ENCODE measurements around the gene SLC6A11.

The SLC6A11 gene

GRCh38 chr3:10933805-10934481 is 117.9 kb downstream of the SLC6A11 start:
- no peak for DNase-seq

GRCh38 chr3:10935028-10935427 is 119.0 kb downstream of the SLC6A11 start:
- DNase-seq = no peak

- DNase-seq = no peak
These were observed 120.0 kb downstream of the SLC6A11 start for GRCh38 chr3:10935846-10936631.

GRCh38 chr3:10936686-10937085 is 120.7 kb downstream of the SLC6A11 start:
- DNase-seq = no peak

DNA sequence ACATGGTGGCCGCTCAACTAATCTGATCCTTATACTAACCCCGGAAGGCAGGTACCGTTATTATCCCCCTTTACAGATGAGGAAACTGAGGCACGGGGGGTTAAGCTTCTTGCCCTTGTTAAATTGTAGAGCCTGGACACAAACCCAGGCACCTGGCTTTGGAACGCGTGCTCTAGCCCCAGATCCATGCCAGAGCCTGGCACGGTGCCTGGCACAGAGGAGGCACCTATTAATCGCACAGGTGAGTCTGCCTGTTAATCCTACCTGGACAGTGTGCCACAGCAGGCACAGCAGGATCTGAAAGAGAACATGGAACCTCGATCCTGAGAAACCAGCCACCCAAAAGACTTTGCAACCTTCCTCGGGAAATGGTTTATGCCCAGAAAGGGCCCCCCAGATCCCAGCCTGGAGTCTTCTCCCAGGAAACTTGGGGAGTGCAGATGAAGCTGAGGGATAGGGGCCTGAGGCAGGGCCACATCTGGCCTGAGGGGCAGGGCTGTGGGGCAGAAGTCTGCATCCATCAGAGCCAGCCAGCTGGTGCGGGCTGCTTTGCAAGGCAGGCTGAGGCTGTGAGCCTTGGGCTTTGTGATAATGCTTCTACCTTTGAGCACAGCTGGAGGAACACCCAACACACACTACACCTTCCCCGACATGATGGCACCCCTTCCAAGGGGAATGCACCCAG is 121.3 kb downstream of the SLC6A11 start:
- no peak for DNase-seq

DNA sequence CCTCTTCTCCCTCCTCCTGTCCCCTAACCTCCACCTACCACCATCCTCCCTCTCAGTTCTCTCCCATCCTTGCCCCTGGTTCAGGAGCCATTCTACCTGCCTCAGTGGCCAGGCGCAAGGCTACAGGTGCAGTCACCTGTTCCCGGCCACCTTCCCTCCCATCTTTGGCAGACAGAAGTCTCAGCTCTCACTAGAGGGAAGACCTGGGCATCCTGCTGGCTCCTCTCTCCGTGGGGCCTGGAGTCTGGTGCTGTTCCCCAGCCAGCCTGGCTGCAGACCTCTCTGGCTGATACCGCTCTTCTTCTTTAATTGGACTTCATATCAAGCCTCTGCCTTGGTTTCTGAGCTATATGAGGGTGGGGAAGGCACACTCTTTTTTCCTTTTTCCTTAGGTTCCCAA is 123.5 kb downstream of the SLC6A11 start:
- no peak for DNase-seq

DNA sequence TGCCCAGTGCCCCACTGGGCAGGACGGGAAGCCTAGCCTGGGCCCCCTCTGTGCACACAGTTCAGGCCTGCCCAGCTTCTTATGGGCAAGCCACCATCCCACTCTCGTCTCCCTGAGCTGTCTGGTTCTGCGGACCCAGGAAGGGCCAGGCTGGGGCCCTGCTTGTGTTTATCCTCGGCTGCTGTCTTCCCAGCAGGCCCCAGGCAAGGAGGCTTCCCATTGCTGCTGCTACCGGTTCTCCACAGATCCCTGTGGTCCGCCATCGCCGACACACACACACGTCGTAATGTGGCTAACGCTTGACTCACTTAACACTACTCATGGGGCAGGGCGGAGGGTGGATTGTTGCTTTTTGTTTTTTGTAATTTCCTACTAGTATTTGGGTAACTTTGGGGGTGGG is 124.1 kb downstream of the SLC6A11 start:
- no peak for DNase-seq

DNA sequence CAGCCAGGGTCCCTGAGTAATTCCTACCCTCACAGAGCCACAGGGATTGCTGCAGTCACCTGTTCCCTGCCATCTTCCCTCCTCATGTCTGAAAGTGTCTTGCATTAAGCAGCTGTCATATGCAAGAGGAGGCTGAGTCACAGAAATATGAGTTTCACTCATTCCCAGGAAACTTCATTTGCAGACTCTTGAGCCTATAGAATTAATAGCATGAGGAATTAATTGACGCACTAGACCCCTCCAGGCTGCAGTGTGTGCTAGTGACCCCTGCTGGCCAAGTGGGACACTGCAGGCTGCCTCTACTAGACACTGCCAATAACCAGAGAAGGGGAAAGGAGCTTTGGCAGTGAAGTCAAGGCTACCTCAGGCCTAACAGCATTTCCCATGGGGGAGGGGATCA is 125.9 kb downstream of the SLC6A11 start:
- DNase-seq = no peak

DNA sequence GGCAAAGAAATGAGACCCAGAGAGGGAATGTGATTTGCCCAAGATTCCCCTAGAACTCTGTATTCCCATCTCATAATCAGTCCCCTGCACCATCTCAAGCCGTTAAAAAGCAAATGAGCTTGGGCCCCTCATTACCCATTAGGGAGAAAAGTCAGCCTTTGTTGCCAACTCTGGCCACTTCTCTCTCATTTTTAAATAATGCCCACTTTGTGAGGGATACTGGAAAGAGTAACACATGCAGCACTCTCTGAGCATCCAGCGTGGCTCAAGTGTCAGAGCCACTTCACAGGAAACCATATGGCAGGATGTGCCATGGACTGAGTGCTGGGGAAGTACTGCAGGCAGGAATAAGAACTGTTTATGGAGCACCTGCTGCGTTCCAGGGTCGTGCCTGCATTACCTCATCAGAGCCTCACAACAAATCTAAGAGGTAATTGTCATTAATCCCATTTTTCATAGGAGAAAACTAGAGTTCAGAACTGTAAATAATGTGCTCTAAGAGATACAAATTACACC is 126.7 kb downstream of the SLC6A11 start:
- DNase-seq = no peak

- DNase-seq = no peak
These were observed 128.8 kb downstream of the SLC6A11 start for GRCh38 chr3:10944866-10945265.

- no peak for DNase-seq
These were observed 129.8 kb downstream of the SLC6A11 start for GRCh38 chr3:10945683-10946287.

- no peak for DNase-seq
These were observed 130.5 kb downstream of the SLC6A11 start for GRCh38 chr3:10946526-10946925.

DNA sequence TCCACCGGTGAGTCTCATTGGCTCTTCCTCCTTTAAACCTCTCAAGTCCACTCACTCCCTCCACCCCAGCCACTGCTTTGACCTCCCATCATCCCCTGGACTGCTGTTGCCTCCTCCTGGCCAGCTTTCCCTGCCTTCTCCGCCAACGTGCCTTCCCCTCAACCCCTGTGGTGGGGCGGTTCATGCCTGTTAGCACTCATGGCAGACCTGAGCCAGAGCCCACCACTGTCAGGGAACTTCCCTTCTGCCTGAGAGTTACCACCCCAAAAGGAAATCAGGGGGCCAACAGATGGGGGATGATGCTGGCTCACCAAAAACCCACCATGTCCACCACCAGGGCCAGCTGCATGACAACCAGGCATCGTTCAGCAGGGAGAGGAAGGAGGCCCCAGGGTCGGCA is 132.3 kb downstream of the SLC6A11 start:
- no peak for DNase-seq

DNA sequence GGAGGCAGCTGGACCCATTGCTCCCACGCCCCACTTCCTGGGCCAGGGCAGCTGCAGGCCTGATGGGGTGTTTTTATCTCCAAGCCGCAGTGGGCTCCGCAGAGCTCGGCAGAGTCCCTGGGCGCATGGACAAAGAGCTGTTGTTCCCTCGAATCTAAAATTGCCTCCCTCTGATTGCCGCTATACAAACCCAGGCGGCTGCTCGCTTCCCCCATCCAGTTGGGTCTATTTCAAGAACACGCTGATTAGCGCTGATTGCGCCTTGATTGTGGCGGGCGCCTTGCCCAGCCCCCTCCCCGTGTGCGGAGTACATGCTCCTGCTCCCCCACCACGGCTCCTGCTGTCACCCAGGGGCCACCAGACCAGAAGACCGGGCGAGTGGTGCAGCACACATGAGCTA is 133.2 kb downstream of the SLC6A11 start:
- DNase-seq = no peak

- DNase-seq = no peak
These were observed 134.7 kb downstream of the SLC6A11 start for GRCh38 chr3:10950476-10951294.

DNA sequence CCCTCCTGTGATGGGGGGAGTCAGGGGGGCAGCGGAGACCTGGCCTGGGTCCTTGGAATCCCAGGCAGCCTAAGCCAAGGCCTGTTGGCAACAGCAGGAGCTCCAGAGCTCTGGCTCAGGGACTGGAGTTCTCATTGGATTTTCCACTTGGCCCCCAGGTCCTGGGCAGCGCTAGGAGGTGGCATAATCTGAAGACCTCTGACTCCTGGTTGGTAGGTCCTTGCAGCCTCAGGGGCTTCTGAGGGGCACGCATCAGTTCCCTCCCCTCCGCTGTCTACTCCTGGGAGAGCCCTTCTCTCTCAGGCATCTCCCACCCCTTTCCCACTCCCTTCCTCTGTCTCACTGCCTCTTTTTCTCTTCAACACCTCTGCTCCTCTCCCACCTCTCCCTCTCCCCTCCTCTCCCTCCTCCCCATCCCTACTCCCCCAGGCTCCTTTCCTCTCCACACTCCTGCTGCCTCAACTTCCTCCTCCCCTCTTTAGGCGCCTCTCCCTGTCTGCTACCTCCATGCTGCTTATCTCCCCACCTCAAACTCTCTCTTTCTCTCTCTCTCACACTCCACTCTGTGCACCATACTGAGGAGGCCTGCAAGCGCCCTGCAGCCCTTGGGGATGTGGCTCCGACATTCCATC is 135.4 kb downstream of the SLC6A11 start:
- no peak for DNase-seq

DNA sequence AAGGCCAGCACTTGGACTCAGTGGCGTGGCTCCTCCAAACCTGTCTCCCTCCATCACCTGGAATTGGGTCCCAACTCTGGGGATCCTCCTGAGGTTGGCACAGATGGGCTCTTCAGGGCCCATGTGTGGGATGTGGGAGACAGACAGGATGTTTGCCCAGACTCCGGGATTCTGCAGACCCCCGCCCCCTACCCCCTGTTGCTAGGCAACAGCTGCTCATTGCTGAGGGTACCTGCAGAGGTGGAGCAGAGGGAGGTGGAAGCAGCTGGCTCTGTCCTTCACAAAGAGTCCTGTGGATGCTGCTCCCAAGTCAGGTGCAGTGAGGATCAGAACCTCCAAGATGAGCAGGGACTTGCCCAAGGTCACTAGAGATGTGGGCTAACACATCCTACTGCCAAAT is 136.5 kb downstream of the SLC6A11 start:
- DNase-seq = no peak

DNA sequence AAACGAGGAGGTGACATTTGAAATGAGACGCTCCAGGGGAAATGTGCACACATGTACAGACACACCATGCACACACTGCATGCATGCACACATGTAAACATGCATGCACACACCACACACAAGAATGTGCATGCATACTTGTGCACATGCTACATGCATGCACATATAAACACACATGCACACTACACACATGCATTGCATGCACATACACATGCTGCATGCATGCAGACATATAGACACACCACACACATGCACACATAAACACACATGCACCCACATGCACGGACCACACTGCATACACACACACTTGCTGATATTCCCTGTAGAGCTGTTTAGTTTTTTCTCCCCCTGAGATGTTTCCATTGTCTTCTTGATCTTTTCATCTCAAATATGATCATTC is 138.7 kb downstream of the SLC6A11 start:
- DNase-seq = no peak

- no peak for DNase-seq
These were observed 139.9 kb downstream of the SLC6A11 start for GRCh38 chr3:10955711-10956453.

DNA sequence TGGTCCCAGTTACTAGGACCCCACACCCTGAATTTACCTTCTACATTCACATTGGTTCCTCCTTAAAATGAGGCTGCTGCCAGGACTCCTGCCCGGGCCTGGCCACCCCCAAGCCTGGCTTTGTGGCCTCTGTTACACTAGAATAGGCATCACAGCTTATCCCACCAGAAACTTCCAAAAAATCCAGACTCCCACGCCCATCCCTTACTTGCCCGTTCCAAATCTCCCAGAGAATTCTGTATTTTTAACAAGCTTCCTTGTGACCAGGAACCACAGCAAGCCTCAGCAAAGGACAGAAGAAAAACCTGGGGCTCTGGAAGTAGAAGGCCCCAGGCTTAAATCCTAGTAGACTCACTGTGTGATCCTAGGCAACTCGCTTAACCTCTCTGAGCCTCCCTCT is 140.5 kb downstream of the SLC6A11 start:
- DNase-seq = no peak

GRCh38 chr3:10956986-10957385 is 141.0 kb downstream of the SLC6A11 start:
- DNase-seq = no peak

Measured in NCI-H1417 treated with DMSO at 0.1 percent for 48 hours (cell line).